ENCODE measurements around the gene RNF208.

DNA sequence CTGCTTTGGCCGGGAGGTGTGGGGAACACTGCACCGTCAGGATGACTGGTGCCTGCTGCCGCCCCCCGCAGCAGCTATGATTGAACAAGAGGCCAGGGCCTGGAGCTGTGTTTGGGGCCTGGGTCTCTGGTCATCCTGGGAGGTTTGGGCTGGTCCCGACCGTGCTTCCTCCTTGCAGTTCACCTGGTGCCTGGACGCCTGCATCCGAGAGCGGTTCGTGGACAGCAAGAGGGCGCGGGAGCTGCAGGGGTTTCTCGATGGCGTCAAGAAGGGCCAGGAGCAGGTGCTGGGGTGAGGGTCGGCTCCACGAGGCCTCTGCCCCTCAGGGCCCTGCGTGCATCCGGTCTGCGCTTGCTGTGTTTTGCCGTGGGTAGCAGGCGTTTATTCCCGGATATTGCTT is 42.0 kb upstream of the RNF208 start:
- TF ChIP-seq, protein P1, sequence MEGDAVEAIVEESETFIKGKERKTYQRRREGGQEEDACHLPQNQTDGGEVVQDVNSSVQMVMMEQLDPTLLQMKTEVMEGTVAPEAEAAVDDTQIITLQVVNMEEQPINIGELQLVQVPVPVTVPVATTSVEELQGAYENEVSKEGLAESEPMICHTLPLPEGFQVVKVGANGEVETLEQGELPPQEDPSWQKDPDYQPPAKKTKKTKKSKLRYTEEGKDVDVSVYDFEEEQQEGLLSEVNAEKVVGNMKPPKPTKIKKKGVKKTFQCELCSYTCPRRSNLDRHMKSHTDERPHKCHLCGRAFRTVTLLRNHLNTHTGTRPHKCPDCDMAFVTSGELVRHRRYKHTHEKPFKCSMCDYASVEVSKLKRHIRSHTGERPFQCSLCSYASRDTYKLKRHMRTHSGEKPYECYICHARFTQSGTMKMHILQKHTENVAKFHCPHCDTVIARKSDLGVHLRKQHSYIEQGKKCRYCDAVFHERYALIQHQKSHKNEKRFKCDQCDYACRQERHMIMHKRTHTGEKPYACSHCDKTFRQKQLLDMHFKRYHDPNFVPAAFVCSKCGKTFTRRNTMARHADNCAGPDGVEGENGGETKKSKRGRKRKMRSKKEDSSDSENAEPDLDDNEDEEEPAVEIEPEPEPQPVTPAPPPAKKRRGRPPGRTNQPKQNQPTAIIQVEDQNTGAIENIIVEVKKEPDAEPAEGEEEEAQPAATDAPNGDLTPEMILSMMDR (IDR thresholded peaks at IDR 0.05) = no peak
- no peak for TF ChIP-seq POLR2A (IDR thresholded peaks at IDR 0.05)

All from body of pancreas (tissue), 4 donors.